Stimulated activated CD4-positive, alpha-beta T cell treated with anti-CD3 and anti-CD28 coated beads, Interleukin-2, amount 100 ng/mL, for 48 hours (primary cell): ENCODE results near the gene ZNF865.

Experiments
- DNase-seq, 2 donors: peaks; one replicate each; pipeline ENCODE4 v3.0.0-alpha.2; 2020

ZNF865 gene

DNA sequence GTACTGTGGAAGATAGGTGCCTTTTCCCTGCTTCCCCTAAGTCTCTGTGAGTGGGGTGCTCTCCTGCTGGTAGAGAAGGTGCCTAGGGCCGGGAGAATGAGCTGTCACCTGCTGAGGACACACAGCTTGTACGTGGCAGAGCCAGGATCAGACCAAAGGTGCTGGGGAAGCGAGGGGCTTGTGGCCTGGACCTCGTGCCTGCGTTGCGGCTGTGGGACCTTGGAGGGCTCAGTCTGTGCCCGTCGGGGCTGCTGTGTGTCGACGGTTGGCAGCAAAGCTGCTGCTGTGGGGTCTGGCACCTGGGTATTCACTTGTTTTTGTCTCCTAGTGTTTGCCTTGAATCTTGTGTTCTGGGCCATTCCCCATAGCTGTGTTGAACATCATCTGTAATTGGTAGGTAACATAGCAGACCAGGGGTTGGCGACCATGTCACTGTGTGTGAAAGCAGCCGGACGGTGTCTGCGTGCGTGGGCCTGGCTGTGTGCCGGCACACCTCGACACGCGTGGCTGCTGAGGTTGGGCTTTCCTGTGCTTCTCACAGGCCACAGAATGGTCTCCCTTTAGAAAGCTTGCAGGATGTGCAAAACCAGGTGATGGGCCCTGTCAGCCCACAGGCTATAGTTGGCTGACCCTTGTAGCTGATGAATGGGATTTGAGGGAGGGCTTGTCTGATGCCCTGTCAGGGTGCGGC, 58.5 kb downstream of the ZNF865 start:
- DNase-seq = no peak

DNA sequence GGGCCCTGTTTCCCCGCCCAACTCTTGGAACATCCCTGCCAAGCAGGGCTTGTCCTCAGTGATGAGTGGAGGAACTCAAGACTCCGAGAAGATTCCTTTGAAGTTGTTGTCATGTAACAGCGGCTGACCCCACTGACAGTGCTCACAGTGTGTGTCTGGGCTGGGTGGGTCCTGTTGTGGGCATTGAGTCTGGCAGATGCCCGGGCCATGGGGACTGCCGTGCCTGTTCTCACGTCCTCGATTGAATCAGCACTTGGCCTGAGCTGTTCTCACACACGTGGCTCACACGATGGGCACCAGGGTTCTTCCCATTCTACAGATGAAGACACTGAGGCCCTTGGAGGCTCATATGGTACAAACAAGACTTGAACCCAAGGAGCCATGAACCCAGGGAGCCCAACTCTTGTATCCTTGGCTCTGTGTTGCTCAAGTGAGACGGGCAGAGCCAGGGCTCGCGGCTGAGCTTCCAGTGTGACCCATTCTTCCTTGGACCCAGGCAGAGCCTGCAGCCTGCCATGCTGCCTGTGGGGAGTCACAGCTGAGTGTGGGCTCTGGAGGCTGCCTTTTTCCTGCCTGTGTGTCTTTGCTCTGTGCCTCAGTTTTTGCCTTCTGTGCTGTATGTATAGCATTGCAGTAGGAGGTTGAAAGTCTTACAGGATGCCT, 61.0 kb downstream of the ZNF865 start:
- DNase-seq = no peak
